HG02938 (cell line): Measurements from ENCODE around the gene HES7.
A peak's percentile ranks its signal among the peaks of the same experiment; 100 is the strongest.
"Not testable (repeated sequence)": the region's sequence is repeated elsewhere in the genome, so short reads cannot be mapped to it uniquely, and the experiment has no call there.

Source experiments
- ATAC-seq: cut with Tn5 transposase; IDR thresholded peaks from one replicate; pipeline ENCODE4 v1.9.1; 2021; ENCODE audit warnings: mild to moderate bottlenecking, moderate library complexity; ENCODE audit not compliant: unreplicated experiment

Gene HES7

GRCh38 chr17:8105957-8106398, 17.9 kb downstream of the HES7 start:
- ATAC-seq = no peak

DNA sequence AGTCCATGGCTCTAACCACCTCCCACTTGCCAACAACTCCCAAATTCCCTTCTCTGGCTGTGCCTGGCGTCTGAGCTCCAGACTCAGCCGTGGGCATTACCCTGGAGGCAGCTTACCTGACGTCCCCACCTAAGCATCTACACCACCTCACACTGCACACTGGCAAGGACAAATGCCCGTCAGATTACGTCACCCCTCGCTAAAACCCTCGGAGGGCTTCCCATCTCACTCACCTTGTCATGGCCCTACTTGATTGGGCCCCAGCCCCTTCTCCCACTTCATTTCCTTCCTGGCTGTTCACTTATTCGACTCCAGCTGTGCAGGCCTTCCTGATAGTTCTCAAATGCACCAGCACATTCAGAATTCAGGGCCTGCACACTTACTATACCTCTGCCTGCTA, 19.0 kb downstream of the HES7 start:
- ATAC-seq = no peak

GRCh38 chr17:8103549-8103948, 20.4 kb downstream of the HES7 start:
- no peak for ATAC-seq

DNA sequence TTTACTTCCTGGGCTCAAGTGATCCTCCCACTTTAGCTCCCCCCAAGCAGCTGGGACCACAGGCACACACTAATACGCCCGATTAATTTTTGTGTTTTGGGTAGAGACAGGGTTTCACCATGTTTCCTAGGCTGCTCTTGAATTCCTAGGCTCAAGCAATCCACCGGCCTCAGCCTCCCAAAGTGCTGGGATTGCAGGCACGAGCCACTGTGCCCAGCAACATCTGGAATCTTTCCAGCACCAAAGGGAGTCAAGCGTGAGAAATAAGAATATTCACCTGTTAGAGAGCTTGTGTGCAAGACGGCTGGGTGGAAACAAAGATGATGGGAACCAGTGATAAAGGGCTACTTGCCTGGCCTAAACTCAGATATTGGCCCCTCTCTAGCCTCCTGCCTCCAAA, 22.2 kb downstream of the HES7 start:
- no peak for ATAC-seq

- ATAC-seq = no peak
Measured at GRCh38 chr17:8100763-8101162, 23.1 kb downstream of the HES7 start.

GRCh38 chr17:8100111-8100510, 23.8 kb downstream of the HES7 start:
- no peak for ATAC-seq

- no peak for ATAC-seq
Measured at GRCh38 chr17:8096541-8096940, 27.4 kb downstream of the HES7 start.

DNA sequence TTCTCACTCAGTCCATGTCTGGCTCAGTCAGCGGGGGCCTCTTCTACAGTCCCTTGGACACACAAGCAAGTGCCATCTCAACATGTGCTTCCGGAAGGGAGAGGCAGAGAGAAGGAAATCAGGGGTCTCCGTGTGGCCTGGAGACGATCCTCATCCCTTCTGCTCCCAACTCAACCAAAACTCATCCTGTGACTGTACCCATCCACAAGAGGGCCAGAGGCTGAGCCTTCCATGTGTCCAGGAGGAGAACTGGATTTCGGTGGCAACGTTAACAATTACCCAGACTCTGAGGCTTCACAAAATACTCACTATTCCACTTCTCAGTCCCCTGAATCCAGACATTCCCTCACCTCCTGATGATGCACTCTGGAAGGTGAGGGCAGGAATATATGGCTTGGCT, 28.5 kb downstream of the HES7 start:
- ATAC-seq = no peak

- ATAC-seq = peak; percentile 47
Measured at GRCh38 chr17:8091033-8091687, 32.7 kb downstream of the HES7 start.

- no peak for ATAC-seq
Measured at GRCh38 chr17:8089728-8090127, 34.2 kb downstream of the HES7 start.

- ATAC-seq = no peak
Measured at GRCh38 chr17:8087952-8088230, 36.0 kb downstream of the HES7 start.

- no peak for ATAC-seq
Measured at GRCh38 chr17:8087075-8087951, 36.6 kb downstream of the HES7 start, which contains the start of gene ALOX12B. Gene ALOX12B, minus strand, starts transcription at chr17:8087716. Its CDS starts 274 bp downstream, at chr17:8087442.

DNA sequence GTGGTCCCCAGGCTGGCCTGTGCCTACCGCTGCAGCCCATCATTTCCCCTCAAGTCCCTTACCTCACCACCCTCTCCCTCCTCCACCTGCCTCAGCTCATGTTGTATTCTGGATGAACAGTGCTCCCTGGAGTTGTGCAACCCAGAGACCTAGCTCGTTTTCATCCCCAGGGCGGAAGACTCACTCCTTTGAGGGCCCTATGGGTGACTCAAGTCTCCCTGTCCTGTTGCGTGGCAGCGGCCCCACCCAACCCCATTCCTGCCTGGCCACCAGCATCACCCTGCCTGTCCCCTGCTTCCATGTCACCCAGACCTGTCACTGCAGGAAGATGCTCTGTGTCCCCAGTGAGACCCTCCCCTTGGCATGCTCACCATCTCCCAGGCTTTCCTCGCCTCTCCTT, 39.7 kb downstream of the HES7 start:
- no peak for ATAC-seq

- ATAC-seq = no peak
Measured at GRCh38 chr17:8082292-8082691, 41.6 kb downstream of the HES7 start.

DNA sequence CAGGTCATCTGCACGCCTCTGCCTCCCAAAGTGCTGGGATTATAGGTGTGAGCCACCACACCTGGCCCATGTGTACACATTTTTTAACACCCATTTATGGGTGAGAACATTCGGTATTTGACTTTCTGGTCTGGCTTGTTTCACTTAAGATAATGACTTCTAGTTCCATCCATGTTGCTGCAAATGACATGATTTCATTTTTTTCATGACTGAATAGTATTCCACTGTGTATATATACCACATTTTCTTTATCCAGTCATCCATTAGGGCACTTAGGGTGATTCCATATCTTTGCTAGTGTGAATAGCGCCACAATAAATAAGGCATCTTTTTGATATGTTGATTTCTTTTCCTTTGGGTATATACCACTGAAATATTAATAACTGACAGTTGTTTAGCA, 42.0 kb downstream of the HES7 start:
- no peak for ATAC-seq

DNA sequence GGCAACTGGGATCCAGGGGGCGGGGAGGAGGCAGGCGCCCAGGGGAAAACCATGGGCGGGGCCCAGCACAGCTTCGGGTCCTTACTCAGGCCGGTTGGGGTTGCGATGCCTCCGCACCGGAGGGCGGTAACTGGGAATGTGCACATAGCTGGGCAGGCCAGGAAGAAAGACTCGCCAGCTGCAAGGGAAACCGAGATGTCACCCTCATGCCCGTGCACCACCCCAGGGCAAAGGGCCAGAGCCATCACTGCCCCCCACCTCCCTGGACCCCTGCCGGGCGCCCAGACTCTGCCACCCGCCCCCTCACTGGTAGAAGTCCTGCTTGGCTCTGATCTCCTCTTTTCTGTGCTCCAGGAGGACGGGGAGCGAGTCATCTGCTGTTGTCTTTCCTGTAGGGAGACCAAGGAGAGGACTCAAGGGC, 43.1 kb downstream of the HES7 start:
- no peak for ATAC-seq

GRCh38 chr17:8080208-8080798, 43.6 kb downstream of the HES7 start:
- no peak for ATAC-seq

GRCh38 chr17:8079291-8080207, 44.4 kb downstream of the HES7 start:
- ATAC-seq = no peak

GRCh38 chr17:8077939-8078338, 46.0 kb downstream of the HES7 start:
- ATAC-seq = not testable (repeated sequence)

DNA sequence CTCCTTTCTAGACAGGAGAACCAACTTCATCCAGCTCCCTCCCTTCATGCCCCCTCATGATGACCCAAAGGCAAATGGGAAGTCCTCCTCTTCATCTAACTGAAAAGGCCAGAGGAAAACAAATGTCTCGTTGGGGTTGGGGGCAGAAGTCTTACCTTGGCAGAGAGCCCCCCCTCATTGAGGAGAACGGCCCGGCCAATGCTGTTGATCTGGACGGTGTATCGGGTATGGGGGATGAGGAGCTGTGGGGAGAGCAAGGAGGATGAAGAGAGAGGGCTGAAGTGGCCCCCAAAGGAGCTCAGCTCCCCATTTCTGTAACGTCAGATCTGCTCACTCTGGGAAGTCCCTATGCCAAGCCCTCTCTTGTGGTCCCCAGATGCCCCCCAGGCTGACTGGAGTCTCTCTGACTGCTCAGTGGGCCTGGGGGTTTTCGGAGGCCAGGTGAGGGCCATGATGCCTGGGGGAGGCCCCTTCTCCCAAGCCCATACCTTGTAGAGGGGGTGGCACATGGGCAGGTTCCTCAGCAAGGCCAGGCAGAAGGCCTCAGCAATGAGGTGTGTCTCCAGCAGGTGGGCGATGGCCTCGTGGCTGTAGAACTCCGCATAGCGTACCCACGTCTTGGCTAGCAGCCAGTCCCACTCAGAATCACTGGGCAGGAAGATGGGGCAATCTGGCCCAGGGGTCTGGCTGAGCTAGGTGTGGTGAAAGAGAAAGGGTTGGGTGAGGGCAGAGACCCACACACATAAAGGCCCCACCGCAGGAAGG, 47.2 kb downstream of the HES7 start:
- ATAC-seq = no peak
